ENCODE measurements around the gene PDZD2.

GRCh38 chr5:31990081-31990650, 351.2 kb downstream of the PDZD2 start:
- TF ChIP-seq CTCF (IDR thresholded peaks at IDR 0.05) (no peak), POLR2A (IDR thresholded peaks at IDR 0.05) (no peak)

Data from testis (tissue), 2 donors.